B cell (primary cell): Measurements from ENCODE around the gene TNXB.

ENCODE experiments used
- EZH2 ChIP-seq: IDR thresholded peaks from 2 replicates; pipeline ENCODE4 v1.6.1; 2012; ENCODE audit warnings: borderline replicate concordance, low read depth, mild to moderate bottlenecking, moderate library complexity, low read length; ENCODE audit not compliant: insufficient read depth, poor library complexity, severe bottlenecking
- TF ChIP-seq, protein P1 (sequence below): fragments of 200-600 bp; IDR thresholded peaks from one replicate; pipeline ENCODE4 v1.8.0; 2022; ENCODE audit warnings: antibody characterized with exemption, mild to moderate bottlenecking

DNA sequence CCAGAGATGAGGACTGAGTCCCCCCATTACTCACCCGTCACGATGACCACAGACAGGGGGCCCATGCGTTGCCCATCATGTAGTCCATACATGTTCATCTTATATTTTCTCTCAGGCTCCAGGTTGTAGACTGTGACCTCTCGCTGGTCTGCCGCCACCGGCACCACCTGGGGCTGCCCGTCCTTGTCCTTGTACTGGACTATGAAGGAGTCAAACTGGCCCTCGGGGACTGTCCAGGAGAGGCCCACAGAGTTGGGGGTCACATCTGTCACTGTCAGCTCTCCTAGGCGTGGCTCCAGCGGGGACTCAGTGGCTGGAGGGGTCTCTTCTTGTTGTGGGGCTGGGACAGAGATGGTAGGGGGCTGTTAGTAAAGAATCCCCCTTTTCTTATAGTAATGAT is 35.5 kb downstream of the TNXB start:
- TF ChIP-seq, protein P1, sequence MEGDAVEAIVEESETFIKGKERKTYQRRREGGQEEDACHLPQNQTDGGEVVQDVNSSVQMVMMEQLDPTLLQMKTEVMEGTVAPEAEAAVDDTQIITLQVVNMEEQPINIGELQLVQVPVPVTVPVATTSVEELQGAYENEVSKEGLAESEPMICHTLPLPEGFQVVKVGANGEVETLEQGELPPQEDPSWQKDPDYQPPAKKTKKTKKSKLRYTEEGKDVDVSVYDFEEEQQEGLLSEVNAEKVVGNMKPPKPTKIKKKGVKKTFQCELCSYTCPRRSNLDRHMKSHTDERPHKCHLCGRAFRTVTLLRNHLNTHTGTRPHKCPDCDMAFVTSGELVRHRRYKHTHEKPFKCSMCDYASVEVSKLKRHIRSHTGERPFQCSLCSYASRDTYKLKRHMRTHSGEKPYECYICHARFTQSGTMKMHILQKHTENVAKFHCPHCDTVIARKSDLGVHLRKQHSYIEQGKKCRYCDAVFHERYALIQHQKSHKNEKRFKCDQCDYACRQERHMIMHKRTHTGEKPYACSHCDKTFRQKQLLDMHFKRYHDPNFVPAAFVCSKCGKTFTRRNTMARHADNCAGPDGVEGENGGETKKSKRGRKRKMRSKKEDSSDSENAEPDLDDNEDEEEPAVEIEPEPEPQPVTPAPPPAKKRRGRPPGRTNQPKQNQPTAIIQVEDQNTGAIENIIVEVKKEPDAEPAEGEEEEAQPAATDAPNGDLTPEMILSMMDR, result no peak
- no peak for TF ChIP-seq EZH2
